ENCODE data around the gene PRDM9.

DNA sequence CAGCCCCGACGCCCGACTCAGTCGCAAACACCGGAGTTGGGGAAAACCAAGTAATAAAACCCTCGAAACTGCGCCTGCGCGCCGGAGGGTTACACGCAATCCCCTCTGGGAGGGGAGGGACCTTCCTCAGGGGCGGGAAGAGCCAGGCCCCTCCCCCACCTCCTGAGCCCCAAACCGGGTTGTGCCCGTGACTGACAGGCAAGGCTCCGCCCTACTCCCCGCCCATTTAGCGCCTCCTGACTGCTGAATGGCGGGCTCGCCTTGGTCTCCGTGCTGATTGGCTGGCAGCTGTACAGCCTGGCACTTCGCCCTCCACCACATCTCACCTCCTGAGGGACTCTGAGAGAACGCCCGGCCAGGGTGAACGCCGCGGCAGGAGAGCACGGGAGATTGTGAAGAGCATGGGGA is at the start of gene PRDM9:
- TF ChIP-seq, protein P1, sequence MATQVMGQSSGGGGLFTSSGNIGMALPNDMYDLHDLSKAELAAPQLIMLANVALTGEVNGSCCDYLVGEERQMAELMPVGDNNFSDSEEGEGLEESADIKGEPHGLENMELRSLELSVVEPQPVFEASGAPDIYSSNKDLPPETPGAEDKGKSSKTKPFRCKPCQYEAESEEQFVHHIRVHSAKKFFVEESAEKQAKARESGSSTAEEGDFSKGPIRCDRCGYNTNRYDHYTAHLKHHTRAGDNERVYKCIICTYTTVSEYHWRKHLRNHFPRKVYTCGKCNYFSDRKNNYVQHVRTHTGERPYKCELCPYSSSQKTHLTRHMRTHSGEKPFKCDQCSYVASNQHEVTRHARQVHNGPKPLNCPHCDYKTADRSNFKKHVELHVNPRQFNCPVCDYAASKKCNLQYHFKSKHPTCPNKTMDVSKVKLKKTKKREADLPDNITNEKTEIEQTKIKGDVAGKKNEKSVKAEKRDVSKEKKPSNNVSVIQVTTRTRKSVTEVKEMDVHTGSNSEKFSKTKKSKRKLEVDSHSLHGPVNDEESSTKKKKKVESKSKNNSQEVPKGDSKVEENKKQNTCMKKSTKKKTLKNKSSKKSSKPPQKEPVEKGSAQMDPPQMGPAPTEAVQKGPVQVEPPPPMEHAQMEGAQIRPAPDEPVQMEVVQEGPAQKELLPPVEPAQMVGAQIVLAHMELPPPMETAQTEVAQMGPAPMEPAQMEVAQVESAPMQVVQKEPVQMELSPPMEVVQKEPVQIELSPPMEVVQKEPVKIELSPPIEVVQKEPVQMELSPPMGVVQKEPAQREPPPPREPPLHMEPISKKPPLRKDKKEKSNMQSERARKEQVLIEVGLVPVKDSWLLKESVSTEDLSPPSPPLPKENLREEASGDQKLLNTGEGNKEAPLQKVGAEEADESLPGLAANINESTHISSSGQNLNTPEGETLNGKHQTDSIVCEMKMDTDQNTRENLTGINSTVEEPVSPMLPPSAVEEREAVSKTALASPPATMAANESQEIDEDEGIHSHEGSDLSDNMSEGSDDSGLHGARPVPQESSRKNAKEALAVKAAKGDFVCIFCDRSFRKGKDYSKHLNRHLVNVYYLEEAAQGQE (IDR thresholded peaks at IDR 0.05; ENCODE audit: low read depth, low read length) = no peak
- TF ChIP-seq, protein P2, sequence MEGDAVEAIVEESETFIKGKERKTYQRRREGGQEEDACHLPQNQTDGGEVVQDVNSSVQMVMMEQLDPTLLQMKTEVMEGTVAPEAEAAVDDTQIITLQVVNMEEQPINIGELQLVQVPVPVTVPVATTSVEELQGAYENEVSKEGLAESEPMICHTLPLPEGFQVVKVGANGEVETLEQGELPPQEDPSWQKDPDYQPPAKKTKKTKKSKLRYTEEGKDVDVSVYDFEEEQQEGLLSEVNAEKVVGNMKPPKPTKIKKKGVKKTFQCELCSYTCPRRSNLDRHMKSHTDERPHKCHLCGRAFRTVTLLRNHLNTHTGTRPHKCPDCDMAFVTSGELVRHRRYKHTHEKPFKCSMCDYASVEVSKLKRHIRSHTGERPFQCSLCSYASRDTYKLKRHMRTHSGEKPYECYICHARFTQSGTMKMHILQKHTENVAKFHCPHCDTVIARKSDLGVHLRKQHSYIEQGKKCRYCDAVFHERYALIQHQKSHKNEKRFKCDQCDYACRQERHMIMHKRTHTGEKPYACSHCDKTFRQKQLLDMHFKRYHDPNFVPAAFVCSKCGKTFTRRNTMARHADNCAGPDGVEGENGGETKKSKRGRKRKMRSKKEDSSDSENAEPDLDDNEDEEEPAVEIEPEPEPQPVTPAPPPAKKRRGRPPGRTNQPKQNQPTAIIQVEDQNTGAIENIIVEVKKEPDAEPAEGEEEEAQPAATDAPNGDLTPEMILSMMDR (IDR thresholded peaks at IDR 0.05) = no peak
- TF ChIP-seq, protein P3, sequence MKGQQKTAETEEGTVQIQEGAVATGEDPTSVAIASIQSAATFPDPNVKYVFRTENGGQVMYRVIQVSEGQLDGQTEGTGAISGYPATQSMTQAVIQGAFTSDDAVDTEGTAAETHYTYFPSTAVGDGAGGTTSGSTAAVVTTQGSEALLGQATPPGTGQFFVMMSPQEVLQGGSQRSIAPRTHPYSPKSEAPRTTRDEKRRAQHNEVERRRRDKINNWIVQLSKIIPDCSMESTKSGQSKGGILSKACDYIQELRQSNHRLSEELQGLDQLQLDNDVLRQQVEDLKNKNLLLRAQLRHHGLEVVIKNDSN (IDR thresholded peaks at IDR 0.05; ENCODE audit: borderline replicate concordance, low read depth) = no peak
- no peak for TF ChIP-seq SIN3A (IDR thresholded peaks at IDR 0.05; ENCODE audit: borderline replicate concordance, low read depth, low read length)
- no peak for TF ChIP-seq CHD2 (IDR thresholded peaks at IDR 0.05; ENCODE audit: low read length, partially characterized antibody)
- no peak for TF ChIP-seq MXI1 (IDR thresholded peaks at IDR 0.05; ENCODE audit: low read depth, low read length)
- no peak for TF ChIP-seq POLR2AphosphoS5 (IDR thresholded peaks at IDR 0.05; ENCODE audit: low read depth, low read length)
- no peak for TF ChIP-seq RAD21 (IDR thresholded peaks at IDR 0.05; ENCODE audit: low read length)
- no peak for TF ChIP-seq RXRA (IDR thresholded peaks at IDR 0.05; ENCODE audit: borderline replicate concordance, low read depth)
- TF ChIP-seq RFX5 (IDR thresholded peaks at IDR 0.05; ENCODE audit: low read length) = no peak
- no peak for TF ChIP-seq RCOR1 (IDR thresholded peaks at IDR 0.05; ENCODE audit: low read length)
- no peak for TF ChIP-seq EP300 (IDR thresholded peaks at IDR 0.05; ENCODE audit: borderline replicate concordance in 1 of 2, low read depth in 1 of 2, low read length in 1 of 2)

Measured in SK-N-SH (cell line).